Spleen (tissue), 7 donors: ENCODE data around the gene MASTL.

Experiments used
- POLR2A ChIP-seq, 3 donors: fragments of 450-650 bp; IDR thresholded peaks; one replicate each; pipeline ENCODE4 v1.5.1; 2017; ENCODE audit warnings: antibody characterized with exemption in 3 of 3, mild to moderate bottlenecking in 1 of 3
- TF ChIP-seq, protein P1 (sequence below), 11 experiments: fragments of 200-600 bp in 7 of 11; fragments of 450-650 bp in 4 of 11; sonication (generic) in 4 of 11; IDR thresholded peaks in 8 of 11; conservative IDR thresholded peaks in 3 of 11; 1 replicate in 7 of 11; 2 replicates in 4 of 11; pipeline versions ENCODE4 v1.4.0 to v1.8.0; 2016 to 2021; ENCODE audit warnings: antibody characterized with exemption in 11 of 11, inconsistent platforms in 4 of 11, mild to moderate bottlenecking in 1 of 11
- donor health status: DM: no; HTN: no; CAD: no; lungs with moderate emphysema.
- donor health status: DM: no; HTN: no; CAD: no.
- donor health status: DM: no; HTN: no; CAD: no.

DNA sequence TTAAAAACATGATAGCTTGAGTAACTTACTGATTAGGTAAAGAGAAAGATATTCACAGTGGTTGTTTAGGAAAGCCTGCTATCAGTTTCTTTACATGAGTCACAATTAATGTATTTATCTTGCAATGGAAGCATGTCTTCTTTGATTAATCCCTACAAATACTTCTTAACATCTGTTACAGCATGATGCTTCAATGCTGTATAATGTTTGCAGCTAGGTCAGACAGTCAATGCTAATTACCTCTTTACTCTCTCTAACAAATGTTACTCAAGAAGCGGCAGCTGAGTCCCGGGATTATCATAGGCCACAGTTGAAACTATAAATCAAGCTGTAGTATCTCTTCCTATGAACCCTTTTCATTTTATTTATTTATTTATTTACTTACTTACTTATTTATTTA lies 52.2 kb downstream of the MASTL start:
- TF ChIP-seq, protein P1, sequence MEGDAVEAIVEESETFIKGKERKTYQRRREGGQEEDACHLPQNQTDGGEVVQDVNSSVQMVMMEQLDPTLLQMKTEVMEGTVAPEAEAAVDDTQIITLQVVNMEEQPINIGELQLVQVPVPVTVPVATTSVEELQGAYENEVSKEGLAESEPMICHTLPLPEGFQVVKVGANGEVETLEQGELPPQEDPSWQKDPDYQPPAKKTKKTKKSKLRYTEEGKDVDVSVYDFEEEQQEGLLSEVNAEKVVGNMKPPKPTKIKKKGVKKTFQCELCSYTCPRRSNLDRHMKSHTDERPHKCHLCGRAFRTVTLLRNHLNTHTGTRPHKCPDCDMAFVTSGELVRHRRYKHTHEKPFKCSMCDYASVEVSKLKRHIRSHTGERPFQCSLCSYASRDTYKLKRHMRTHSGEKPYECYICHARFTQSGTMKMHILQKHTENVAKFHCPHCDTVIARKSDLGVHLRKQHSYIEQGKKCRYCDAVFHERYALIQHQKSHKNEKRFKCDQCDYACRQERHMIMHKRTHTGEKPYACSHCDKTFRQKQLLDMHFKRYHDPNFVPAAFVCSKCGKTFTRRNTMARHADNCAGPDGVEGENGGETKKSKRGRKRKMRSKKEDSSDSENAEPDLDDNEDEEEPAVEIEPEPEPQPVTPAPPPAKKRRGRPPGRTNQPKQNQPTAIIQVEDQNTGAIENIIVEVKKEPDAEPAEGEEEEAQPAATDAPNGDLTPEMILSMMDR (IDR thresholded peaks at IDR 0.05 in 8 of 11, conservative IDR thresholded peaks at IDR 0.05 in 3 of 11), result no peak
- no peak for TF ChIP-seq POLR2A (IDR thresholded peaks at IDR 0.05)
